ENCODE results near the gene ZNF254. TPM values are rescaled to one million over a fixed set of nuclear protein-coding genes. Genes with fewer than 3 reads are reported as not detected.

The ZNF254 gene
- total and polyA plus RNA-seq, 8 donors, result 4.0 to 68.3 (median 21.9) TPM

DNA sequence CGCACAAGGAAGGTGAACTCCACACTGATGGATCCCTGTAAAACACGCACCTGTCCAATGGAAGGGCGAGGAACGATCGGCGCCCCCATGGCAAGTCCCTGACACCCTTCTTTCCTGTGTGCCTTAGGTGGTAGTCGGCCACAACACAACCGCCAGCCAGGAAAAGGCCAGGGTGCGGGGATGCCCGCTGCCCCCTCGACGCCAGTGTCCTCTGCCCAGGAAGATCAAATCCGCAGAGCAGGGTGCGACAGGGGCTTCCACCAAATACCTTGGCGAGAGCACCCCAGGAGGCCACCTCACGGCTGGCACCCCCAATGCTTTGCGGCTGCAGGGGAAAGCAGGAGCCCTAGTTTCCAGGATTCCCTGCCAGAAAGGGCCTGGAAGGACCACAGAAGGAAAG lies 91.2 kb downstream of the ZNF254 start:
- no peak overlapping the region for H3K27ac ChIP-seq
- WGBS, 5 donors, result 87 to 100% (median 95%) methylated on average over 7 to 17 of the region's 17 CpGs
- no peak for DNase-seq
- no peak overlapping the region for H3K4me3 ChIP-seq
- TF ChIP-seq POLR2AphosphoS5 (IDR thresholded peaks at IDR 0.05), result no peak
- TF ChIP-seq EP300 (IDR thresholded peaks at IDR 0.05), result no peak
- no peaks in the 10 kb centered on the region for H3K36me3 ChIP-seq
- no peaks in the 10 kb centered on the region for H3K4me1 ChIP-seq
- no peaks in the 10 kb centered on the region for H3K27me3 ChIP-seq
- peaks cover 0 to 73% (median 26%) of the 10 kb centered on the region in 4 donors for H3K9me3 ChIP-seq
- intact Hi-C loops (cut with DNase I; ENCODE audit: low total_unique reads), result no loop called here

Other genes starting within 250 kb of the ZNF254 start
- gene ZNF726, start 172.3 kb upstream of the ZNF254 start, total RNA-seq, result 10 to 100 TPM in 1 of 5 donors, 1 to 10 TPM in 4; 3.5 to 21.1 (median 6.2) TPM
- 1 to 10 TPM; 1.2 to 2.4 (median 2.4) TPM for gene ZNF726, start 172.3 kb upstream of the ZNF254 start, polyA plus RNA-seq

All from stomach (tissue), 9 donors.